ENCODE results near the gene DEFB131B. TPM values are rescaled to one million over a fixed set of nuclear protein-coding genes. Genes with fewer than 3 reads are reported as not detected.

The DEFB131B gene
- total RNA-seq, 1 donor from 2014 or later: not detected

DNA sequence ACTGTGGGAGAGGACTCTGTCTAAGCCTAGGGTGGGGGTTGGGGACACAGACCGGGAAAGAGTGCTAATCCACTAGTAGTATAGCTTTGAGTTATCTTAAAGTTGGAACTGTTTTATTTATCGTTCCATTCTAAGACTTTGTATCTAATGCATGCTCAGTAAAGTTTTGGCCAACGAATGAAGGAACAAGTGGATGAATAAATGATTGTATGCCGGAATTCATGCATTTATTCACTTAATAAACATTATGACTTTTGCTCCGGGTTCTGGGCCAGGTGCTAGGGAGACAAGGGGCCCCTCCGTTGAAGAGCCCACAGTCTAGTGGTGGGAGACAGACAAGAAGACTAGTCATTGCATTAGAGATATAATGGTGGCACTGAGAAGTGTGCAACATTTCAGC is 51.2 kb downstream of the DEFB131B start:
- H3K27ac Mint-ChIP-seq (ENCODE audit: unreplicated experiment): peak overlapping the region; percentile 99
- peak overlapping the region; percentile 92 for H3K4me3 Mint-ChIP-seq (ENCODE audit: unreplicated experiment)
- no peaks in the 10 kb centered on the region for H3K27me3 Mint-ChIP-seq (ENCODE audit: unreplicated experiment)
- peaks cover 47% of the 10 kb centered on the region for H3K4me1 Mint-ChIP-seq (ENCODE audit: unreplicated experiment)
- TF ChIP-seq, protein P1, sequence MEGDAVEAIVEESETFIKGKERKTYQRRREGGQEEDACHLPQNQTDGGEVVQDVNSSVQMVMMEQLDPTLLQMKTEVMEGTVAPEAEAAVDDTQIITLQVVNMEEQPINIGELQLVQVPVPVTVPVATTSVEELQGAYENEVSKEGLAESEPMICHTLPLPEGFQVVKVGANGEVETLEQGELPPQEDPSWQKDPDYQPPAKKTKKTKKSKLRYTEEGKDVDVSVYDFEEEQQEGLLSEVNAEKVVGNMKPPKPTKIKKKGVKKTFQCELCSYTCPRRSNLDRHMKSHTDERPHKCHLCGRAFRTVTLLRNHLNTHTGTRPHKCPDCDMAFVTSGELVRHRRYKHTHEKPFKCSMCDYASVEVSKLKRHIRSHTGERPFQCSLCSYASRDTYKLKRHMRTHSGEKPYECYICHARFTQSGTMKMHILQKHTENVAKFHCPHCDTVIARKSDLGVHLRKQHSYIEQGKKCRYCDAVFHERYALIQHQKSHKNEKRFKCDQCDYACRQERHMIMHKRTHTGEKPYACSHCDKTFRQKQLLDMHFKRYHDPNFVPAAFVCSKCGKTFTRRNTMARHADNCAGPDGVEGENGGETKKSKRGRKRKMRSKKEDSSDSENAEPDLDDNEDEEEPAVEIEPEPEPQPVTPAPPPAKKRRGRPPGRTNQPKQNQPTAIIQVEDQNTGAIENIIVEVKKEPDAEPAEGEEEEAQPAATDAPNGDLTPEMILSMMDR (IDR thresholded peaks at IDR 0.05): no peak
- H3K9me3 Mint-ChIP-seq (ENCODE audit: unreplicated experiment): no peaks in the 10 kb centered on the region
- no peaks in the 10 kb centered on the region for H3K36me3 Mint-ChIP-seq (ENCODE audit: unreplicated experiment)
- no peak for DNase-seq (ENCODE audit: extremely low spot score, unreplicated experiment)

DNA sequence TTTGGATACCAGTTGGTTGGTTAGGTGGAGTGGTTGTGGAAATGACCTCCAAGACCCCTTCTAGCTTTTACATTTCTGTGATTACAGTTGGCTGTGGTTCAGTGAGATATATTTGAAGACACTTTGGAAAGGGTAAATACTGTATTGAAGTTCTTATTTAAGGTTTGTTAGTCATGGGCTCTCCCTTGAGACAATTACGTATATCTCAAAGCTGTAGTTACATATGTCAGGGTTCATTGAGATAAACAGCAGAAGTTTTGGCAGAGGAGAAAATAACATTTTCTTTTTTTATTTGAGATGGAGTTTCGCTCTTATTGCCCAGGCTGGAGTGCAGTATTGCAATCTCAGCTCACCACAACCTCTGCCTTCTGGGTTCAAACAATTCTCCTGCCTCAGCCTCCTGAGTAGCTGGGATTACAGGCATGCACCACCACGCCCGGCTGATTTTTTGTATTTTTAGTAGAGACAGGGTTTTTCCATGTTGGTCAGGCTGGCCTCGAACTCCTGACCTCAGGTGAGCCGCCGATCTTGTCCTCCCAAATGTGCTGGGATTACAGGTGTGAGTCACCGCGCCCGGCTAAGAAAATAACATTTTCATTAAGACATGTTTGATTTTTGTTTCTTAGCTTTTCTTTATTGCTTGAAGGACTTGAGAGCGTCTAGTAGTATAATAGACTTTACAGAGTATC is 52.4 kb downstream of the DEFB131B start:
- H3K27ac Mint-ChIP-seq (ENCODE audit: unreplicated experiment): no peak overlapping the region
- H3K4me1 Mint-ChIP-seq (ENCODE audit: unreplicated experiment): peaks cover 47% of the 10 kb centered on the region

DNA sequence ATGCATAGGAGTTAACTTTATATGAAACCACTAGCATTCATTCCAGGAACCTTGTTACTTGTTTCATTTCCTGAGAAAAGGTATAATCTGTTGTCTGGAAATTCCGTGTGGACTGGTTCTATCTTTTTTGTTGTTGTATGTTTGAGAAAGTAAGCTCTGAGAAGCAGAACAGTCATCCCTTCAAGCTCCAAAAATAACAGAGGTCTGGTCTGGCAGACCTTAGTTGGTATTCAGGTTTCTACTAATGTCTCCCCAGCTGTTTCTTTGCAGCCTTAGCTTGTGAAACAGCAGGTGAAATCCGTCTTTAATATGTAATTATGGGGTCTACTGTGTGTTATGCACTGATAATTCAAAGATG is 53.0 kb downstream of the DEFB131B start:
- DNase-seq (ENCODE audit: extremely low spot score, unreplicated experiment): no peak

More for the DNA sequence above, 52.4 kb downstream of the DEFB131B start:
- TF ChIP-seq, protein P1 (IDR thresholded peaks at IDR 0.05): no peak
- peak overlapping the region; percentile 92 for H3K4me3 Mint-ChIP-seq (ENCODE audit: unreplicated experiment)
- no peaks in the 10 kb centered on the region for H3K9me3 Mint-ChIP-seq (ENCODE audit: unreplicated experiment)
- no peaks in the 10 kb centered on the region for H3K27me3 Mint-ChIP-seq (ENCODE audit: unreplicated experiment)
- no peaks in the 10 kb centered on the region for H3K36me3 Mint-ChIP-seq (ENCODE audit: unreplicated experiment)
- no peak for DNase-seq (ENCODE audit: extremely low spot score, unreplicated experiment)

DNA sequence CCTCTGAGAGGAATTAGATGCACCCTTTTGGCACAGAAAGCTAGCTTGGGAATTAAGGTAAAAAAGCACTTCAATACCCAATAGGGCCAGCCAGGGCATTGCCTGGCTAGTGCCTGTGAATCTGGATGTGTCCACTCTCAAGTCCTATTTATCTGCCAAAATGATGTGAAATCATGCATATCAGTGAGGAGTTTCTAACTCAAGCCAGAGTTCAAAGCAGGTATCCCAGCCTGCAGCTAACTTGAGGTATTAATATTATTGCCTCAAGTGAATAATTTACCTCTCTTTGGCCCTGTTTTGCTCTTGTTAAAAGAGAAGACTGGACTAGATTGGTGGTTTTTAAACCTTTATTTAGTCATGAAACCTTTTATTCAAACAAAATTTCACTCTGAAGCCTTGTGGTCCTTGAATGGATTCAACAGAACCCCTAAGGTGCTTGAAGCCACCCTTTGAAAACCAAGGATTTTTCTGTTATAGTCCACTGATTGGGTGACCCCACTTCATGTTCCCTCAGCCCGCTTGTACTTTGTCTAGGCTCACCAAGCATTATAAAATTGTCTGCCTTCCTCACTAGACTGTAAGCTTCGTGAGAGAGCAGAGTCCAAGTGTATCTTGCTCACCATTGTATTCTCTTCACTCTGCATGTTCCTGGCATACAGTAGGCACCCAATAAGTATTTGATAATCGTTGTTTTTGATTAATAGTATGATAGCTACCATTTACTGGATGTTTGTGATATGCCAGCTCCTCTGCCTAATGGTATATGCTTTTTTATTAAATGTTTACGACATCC is 55.1 kb downstream of the DEFB131B start:
- peaks cover 48% of the 10 kb centered on the region for H3K4me1 Mint-ChIP-seq (ENCODE audit: unreplicated experiment)
- H3K4me3 Mint-ChIP-seq (ENCODE audit: unreplicated experiment): no peak overlapping the region
- DNase-seq (ENCODE audit: extremely low spot score, unreplicated experiment): no peak
- H3K9me3 Mint-ChIP-seq (ENCODE audit: unreplicated experiment): no peaks in the 10 kb centered on the region
- TF ChIP-seq, protein P1 (IDR thresholded peaks at IDR 0.05): no peak
- no peaks in the 10 kb centered on the region for H3K27me3 Mint-ChIP-seq (ENCODE audit: unreplicated experiment)
- H3K36me3 Mint-ChIP-seq (ENCODE audit: unreplicated experiment): no peaks in the 10 kb centered on the region
- H3K27ac Mint-ChIP-seq (ENCODE audit: unreplicated experiment): no peak overlapping the region

More for the DNA sequence above, 53.0 kb downstream of the DEFB131B start:
- H3K27ac Mint-ChIP-seq (ENCODE audit: unreplicated experiment): no peak overlapping the region
- no peaks in the 10 kb centered on the region for H3K27me3 Mint-ChIP-seq (ENCODE audit: unreplicated experiment)
- H3K4me3 Mint-ChIP-seq (ENCODE audit: unreplicated experiment): no peak overlapping the region
- H3K4me1 Mint-ChIP-seq (ENCODE audit: unreplicated experiment): peaks cover 47% of the 10 kb centered on the region
- no peaks in the 10 kb centered on the region for H3K9me3 Mint-ChIP-seq (ENCODE audit: unreplicated experiment)
- TF ChIP-seq, protein P1 (IDR thresholded peaks at IDR 0.05): no peak
- H3K36me3 Mint-ChIP-seq (ENCODE audit: unreplicated experiment): no peaks in the 10 kb centered on the region

Other genes with a start within 250 kb of the DEFB131B start
- not detected in 2 replicates for gene DEFB108B, start 45.3 kb upstream of the DEFB131B start, total RNA-seq
- gene XNDC1N, start 50.1 kb downstream of the DEFB131B start, total RNA-seq: 9.4 and 11.8 TPM in 2 replicates
- 44.9 and 46.7 TPM in 2 replicates for gene RNF121, start 50.6 kb downstream of the DEFB131B start, total RNA-seq
- 8.8 and 9.6 TPM in 2 replicates for gene IL18BP, start 120.5 kb downstream of the DEFB131B start, total RNA-seq
- 238 and 247 TPM in 2 replicates for gene NUMA1, start 202.1 kb downstream of the DEFB131B start, total RNA-seq
- 9.1 and 10.9 TPM in 2 replicates for gene LRRC51, start 202.4 kb downstream of the DEFB131B start, total RNA-seq
- gene LAMTOR1, start 224.8 kb downstream of the DEFB131B start, total RNA-seq: 95.4 and 96.8 TPM in 2 replicates
- not detected in 2 replicates for gene TOMT, start 227.5 kb downstream of the DEFB131B start, total RNA-seq
- 32.1 and 32.3 TPM in 2 replicates for gene ANAPC15, start 234.2 kb downstream of the DEFB131B start, total RNA-seq

All from osteocyte (in vitro differentiated cells).